Neural cell (in vitro differentiated cells): ENCODE data around the gene NTMT1.

Experiments used
- CTCF ChIP-seq: fragments of 450-650 bp; IDR thresholded peaks from 2 replicates; pipeline ENCODE4 v1.5.1; 2014; ENCODE audit warnings: antibody characterized with exemption, mild to moderate bottlenecking, moderate library complexity; ENCODE audit not compliant: poor library complexity, severe bottlenecking
- MXI1 ChIP-seq: fragments of 450-650 bp; conservative IDR thresholded peaks from 2 replicates; pipeline ENCODE4 v1.6.1; 2014; ENCODE audit warnings: antibody characterized with exemption, mild to moderate bottlenecking; ENCODE audit not compliant: poor library complexity, severe bottlenecking
- POLR2AphosphoS5 ChIP-seq: IDR thresholded peaks from 2 replicates; pipeline ENCODE4 v1.6.1; 2012
- SMC3 ChIP-seq: fragments of 450-650 bp; conservative IDR thresholded peaks from 2 replicates; pipeline ENCODE4 v1.6.1; 2014; ENCODE audit warnings: antibody characterized with exemption, mild to moderate bottlenecking, moderate library complexity; ENCODE audit not compliant: poor library complexity

- TF ChIP-seq CTCF (no peak), MXI1 (no peak), SMC3 (no peak), POLR2AphosphoS5 (no peak)
Measured at GRCh38 chr9:129587487-129588262, 38.3 kb upstream of the NTMT1 start.
